CD14-positive monocyte (primary cell): ENCODE measurements around the gene ACSF3. TPM values are rescaled to one million over a fixed set of nuclear protein-coding genes. Genes with fewer than 3 reads are reported as not detected.

Experiments used
- DNase-seq, 3 donors: peaks; one replicate each; pipeline ENCODE4 v3.0.0-alpha.2; 2011 to 2022
- H2AFZ ChIP-seq: 2 replicates; pipeline ENCODE4 v1.6.0; 2012; ENCODE audit warnings: mild to moderate bottlenecking, low read depth, low read length, inconsistent platforms; ENCODE audit not compliant: insufficient read depth, poor library complexity, severe bottlenecking
- H3K27ac ChIP-seq, 2 donors: 1 replicate in 1 of 2; 2 replicates in 1 of 2; pipeline ENCODE4 v1.5.1; 2012 to 2013; ENCODE audit warnings: low read length in 2 of 2, control low read depth in 1 of 2, inconsistent platforms in 1 of 2, low read depth in 1 of 2, mild to moderate bottlenecking in 1 of 2
- H3K27me3 ChIP-seq, 2 donors: one replicate each; pipeline versions ENCODE4 v1.6.0 to v1.6.1; 2011 to 2013; ENCODE audit warnings: low read length in 2 of 2; ENCODE audit not compliant: control insufficient read depth in 2 of 2, insufficient read depth in 2 of 2
- H3K36me3 ChIP-seq, 2 donors: replicated peaks in 1 of 2; 1 replicate in 1 of 2; 2 replicates in 1 of 2; pipeline versions ENCODE4 v1.5.1 to v1.6.1; 2012 to 2013; ENCODE audit warnings: low read length in 2 of 2, control low read depth in 1 of 2, inconsistent platforms in 1 of 2, mild to moderate bottlenecking in 1 of 2; ENCODE audit not compliant: insufficient read depth in 2 of 2, control insufficient read depth in 1 of 2
- H3K4me1 ChIP-seq, 2 donors: 1 replicate in 1 of 2; 2 replicates in 1 of 2; pipeline versions ENCODE4 v1.5.1 to v1.6.1; 2012 to 2013; ENCODE audit warnings: low read length in 2 of 2, control low read depth in 1 of 2, inconsistent platforms in 1 of 2, mild to moderate bottlenecking in 1 of 2, moderate library complexity in 1 of 2; ENCODE audit not compliant: insufficient read depth in 2 of 2, control insufficient read depth in 1 of 2
- H3K4me2 ChIP-seq: replicated peaks from 2 replicates; pipeline ENCODE3; 2012; ENCODE audit warnings: low read length, moderate library complexity, mild to moderate bottlenecking; ENCODE audit not compliant: poor library complexity, severe bottlenecking; ENCODE audit errors: extremely low read depth
- H3K4me3 ChIP-seq, 3 experiments: fragments of 200-600 bp in 1 of 3; sonication (generic) in 1 of 3; replicated peaks in 1 of 3; 1 replicate in 2 of 3; 2 replicates in 1 of 3; pipeline ENCODE4 v1.5.1; 2011 to 2013; ENCODE audit warnings: low read length in 3 of 3, mild to moderate bottlenecking in 3 of 3, control low read depth in 2 of 3, low read depth in 2 of 3, inconsistent platforms in 1 of 3, moderate library complexity in 1 of 3
- H3K79me2 ChIP-seq: 2 replicates; pipeline ENCODE4 v1.6.0; 2012; ENCODE audit warnings: mild to moderate bottlenecking, control low read depth, inconsistent platforms, low read length, moderate library complexity; ENCODE audit not compliant: insufficient read depth
- H3K9ac ChIP-seq: 2 replicates; pipeline ENCODE4 v1.6.0; 2017; ENCODE audit warnings: low read length, mild to moderate bottlenecking; ENCODE audit not compliant: insufficient read depth, poor library complexity, severe bottlenecking
- H3K9me3 ChIP-seq, 2 donors: replicated peaks in 1 of 2; 1 replicate in 1 of 2; 2 replicates in 1 of 2; pipeline versions ENCODE4 v1.5.1 to v1.6.1; 2012 to 2013; ENCODE audit warnings: low read length in 2 of 2, control low read depth in 1 of 2; ENCODE audit not compliant: control insufficient read depth in 1 of 2, insufficient read depth in 1 of 2
- H4K20me1 ChIP-seq: 2 replicates; pipeline ENCODE4 v1.6.0; 2012; ENCODE audit warnings: mild to moderate bottlenecking, low read length, control low read depth, moderate library complexity; ENCODE audit not compliant: insufficient read depth
- H3K27ac Mint-ChIP-seq, 7 donors: one replicate each; pipeline ENCODE4 v1.8.0; 2020; ENCODE audit warnings: mild to moderate bottlenecking in 7 of 7, mixed read lengths in 7 of 7, moderate library complexity in 6 of 7, inconsistent platforms in 2 of 7
- H3K27me3 Mint-ChIP-seq, 3 donors: one replicate each; pipeline ENCODE4 v1.8.0; 2021 to 2022; ENCODE audit warnings: low read depth in 3 of 3, mild to moderate bottlenecking in 3 of 3, mixed read lengths in 3 of 3, moderate library complexity in 3 of 3, inconsistent platforms in 1 of 3
- H3K36me3 Mint-ChIP-seq, 2 donors: one replicate each; pipeline ENCODE4 v1.8.0; 2020; ENCODE audit warnings: mixed read lengths in 2 of 2, inconsistent platforms in 1 of 2, mild to moderate bottlenecking in 1 of 2
- H3K4me1 Mint-ChIP-seq: one replicate; pipeline ENCODE4 v1.8.0; 2020; ENCODE audit warnings: mild to moderate bottlenecking, mixed read lengths
- H3K4me3 Mint-ChIP-seq, 2 donors: one replicate each; pipeline ENCODE4 v1.8.0; 2020; ENCODE audit warnings: mild to moderate bottlenecking in 2 of 2, mixed read lengths in 2 of 2, moderate library complexity in 1 of 2
- H3K9me3 Mint-ChIP-seq, 7 donors: one replicate each; pipeline ENCODE4 v1.8.0; 2020 to 2022; ENCODE audit warnings: mixed read lengths in 7 of 7, mild to moderate bottlenecking in 6 of 7, moderate library complexity in 6 of 7, inconsistent platforms in 2 of 7
- WGBS: methylation state at CpG from one replicate; pipeline ENCODE4 v1.1.5; 2013; ENCODE audit warnings: missing lambda C conversion rate; ENCODE audit not compliant: insufficient coverage; 5-methylcytosine and 5-hydroxymethylcytosine counted together
- intact Hi-C, 2 donors: fragments of 100-400 bp; cut with micrococcal nuclease; formaldehyde crosslinking; loops; one replicate each; pipeline versions ENCODE4 v1.15.0 to v1.15.1; 2023
- polyA plus RNA-seq, 3 donors: library from polyadenylated mRNA; depleted of rRNA in 1 of 3; unstranded in 2 of 3; stranded (reverse) in 1 of 3; fragments of 300-500 nt in 2 of 3; fragments of >200 nt in 1 of 3; fragmentation: Illumina TruSeq in 2 of 3; gene quantifications; 1 replicate in 2 of 3; 2 replicates in 1 of 3; pipeline ENCODE4 v1.2.3, GENCODE V29; 2012 to 2021
- TF ChIP-seq, protein P1 (sequence below): fragments of 200-600 bp; IDR thresholded peaks from one replicate; pipeline ENCODE4 v1.8.0; 2022; ENCODE audit warnings: antibody characterized with exemption, mild to moderate bottlenecking

ACSF3 gene
- polyA plus RNA-seq, 3 donors, result 23.5 to 26.7 (median 26.4) TPM

DNA sequence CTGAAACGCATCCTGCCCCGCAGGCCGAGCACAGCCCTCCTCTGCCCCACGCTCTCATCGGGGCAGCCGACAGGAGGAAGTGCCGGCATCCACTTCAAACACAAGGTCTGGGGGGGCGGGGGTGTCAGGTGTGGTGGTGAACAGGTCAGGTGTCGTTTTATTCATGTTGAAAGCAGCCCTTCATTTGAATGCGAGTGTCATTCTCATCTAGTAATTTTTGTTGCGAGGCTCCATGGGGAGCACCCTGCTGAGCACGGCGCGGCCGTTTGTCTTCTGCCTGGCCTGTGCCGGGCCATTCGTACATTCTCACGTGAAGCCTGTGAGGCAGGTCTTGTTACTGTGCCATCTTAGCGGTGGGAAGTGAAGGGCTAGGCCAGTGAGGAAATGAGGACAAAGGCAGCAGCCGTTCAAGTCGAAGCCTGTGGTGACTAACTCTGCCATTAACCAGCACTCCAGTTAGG is 1.9 kb downstream of the ACSF3 start:
- H4K20me1 ChIP-seq, result peaks cover 56% of the 10 kb centered on the region
- peaks cover 4 to 22% of the 10 kb centered on the region in 2 donors for H3K36me3 ChIP-seq
- H3K9ac ChIP-seq, result no peak overlapping the region
- H3K4me3 ChIP-seq, result no peak overlapping the region
- peaks cover 0 to 11% of the 10 kb centered on the region in 2 donors for H3K27me3 ChIP-seq
- Mint-ChIP-seq H3K27ac (no peak overlapping the region), H3K4me1 (peaks cover 61% of the 10 kb centered on the region), H3K9me3 (no peaks in the 10 kb centered on the region), H3K36me3 (peaks cover 15 to 36% of the 10 kb centered on the region in 2 donors), H3K27me3 (peaks cover 10 to 23% (median 15%) of the 10 kb centered on the region in 3 donors), H3K4me3 (no peak overlapping the region)
- H3K79me2 ChIP-seq, result peaks cover 59% of the 10 kb centered on the region
- peaks cover 24 to 62% of the 10 kb centered on the region in 2 donors for H3K4me1 ChIP-seq
- DNase-seq, result no peak
- TF ChIP-seq, protein P1, sequence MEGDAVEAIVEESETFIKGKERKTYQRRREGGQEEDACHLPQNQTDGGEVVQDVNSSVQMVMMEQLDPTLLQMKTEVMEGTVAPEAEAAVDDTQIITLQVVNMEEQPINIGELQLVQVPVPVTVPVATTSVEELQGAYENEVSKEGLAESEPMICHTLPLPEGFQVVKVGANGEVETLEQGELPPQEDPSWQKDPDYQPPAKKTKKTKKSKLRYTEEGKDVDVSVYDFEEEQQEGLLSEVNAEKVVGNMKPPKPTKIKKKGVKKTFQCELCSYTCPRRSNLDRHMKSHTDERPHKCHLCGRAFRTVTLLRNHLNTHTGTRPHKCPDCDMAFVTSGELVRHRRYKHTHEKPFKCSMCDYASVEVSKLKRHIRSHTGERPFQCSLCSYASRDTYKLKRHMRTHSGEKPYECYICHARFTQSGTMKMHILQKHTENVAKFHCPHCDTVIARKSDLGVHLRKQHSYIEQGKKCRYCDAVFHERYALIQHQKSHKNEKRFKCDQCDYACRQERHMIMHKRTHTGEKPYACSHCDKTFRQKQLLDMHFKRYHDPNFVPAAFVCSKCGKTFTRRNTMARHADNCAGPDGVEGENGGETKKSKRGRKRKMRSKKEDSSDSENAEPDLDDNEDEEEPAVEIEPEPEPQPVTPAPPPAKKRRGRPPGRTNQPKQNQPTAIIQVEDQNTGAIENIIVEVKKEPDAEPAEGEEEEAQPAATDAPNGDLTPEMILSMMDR, result no peak
- no peak overlapping the region for H2AFZ ChIP-seq
- 81% methylated on average over 17 of the region's 21 CpGs for WGBS
- intact Hi-C loops, result loop anchor here (10.0 kb wide), 2 partner anchors 151 to 161 kb away; no protein-coding TSS in a partner anchor
- H3K9me3 ChIP-seq, result no peaks in the 10 kb centered on the region
- H3K27ac ChIP-seq, result no peak overlapping the region
- H3K4me2 ChIP-seq, result no peak overlapping the region

DNA sequence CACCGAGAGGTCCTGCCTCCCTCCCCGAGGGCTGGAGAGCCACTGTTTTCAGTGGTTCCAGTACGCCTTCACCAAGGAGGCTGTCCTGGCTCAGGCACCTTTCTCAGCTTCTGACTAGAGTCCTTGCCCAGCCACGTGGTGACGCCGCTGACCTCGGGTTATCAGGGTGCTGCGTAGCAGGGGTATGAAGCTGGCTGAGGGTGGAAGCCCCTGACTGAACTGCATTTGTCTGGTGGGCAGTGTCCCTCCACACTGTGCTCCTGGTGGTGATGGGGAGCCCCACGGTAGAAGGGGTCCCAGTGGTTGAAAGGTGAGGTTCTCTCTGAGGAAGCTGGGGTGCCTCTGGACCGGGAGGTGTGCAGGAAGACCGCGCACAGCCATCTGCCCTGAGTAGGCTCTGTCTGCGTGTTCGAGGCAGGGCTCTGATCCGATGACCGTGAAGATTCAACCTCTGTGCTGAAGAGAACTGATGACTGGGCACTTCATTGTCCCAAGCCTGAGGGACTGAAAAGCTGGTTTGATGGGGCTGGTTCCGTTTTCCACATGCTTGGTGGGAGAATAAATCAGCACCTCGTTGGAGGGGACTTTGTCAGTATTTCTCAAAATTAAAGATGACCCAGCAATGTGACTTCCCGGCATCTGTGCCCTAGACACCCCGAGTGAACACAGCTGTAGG is 2.5 kb downstream of the ACSF3 start:
- no peak overlapping the region for H3K9ac ChIP-seq
- no peak overlapping the region for H3K27ac ChIP-seq
- peaks cover 61% of the 10 kb centered on the region for H3K4me1 Mint-ChIP-seq
- DNase-seq, result no peak
- intact Hi-C loops, result loop anchor here (10.0 kb wide), 2 partner anchors 151 to 161 kb away; no protein-coding TSS in a partner anchor
- H3K79me2 ChIP-seq, result peaks cover 59% of the 10 kb centered on the region
- peak overlapping the region in 1 of 2 donors; percentile 31 for H3K4me3 Mint-ChIP-seq
- no peak overlapping the region for H3K4me3 ChIP-seq
- H3K36me3 Mint-ChIP-seq, result peaks cover 20 to 43% of the 10 kb centered on the region in 2 donors
- peak overlapping the region in 1 of 7 donors; percentile 15 for H3K27ac Mint-ChIP-seq
- TF ChIP-seq, protein P1, result no peak
- WGBS, result 94% methylated on average over 16 of the region's 20 CpGs
- no peak overlapping the region for H2AFZ ChIP-seq
- peaks cover 24 to 62% of the 10 kb centered on the region in 2 donors for H3K4me1 ChIP-seq
- H3K9me3 ChIP-seq, result no peaks in the 10 kb centered on the region
- no peak overlapping the region for H3K4me2 ChIP-seq
- peaks cover 0 to 11% of the 10 kb centered on the region in 2 donors for H3K27me3 ChIP-seq
- peaks cover 10 to 18% (median 12%) of the 10 kb centered on the region in 3 donors for H3K27me3 Mint-ChIP-seq
- no peaks in the 10 kb centered on the region for H3K9me3 Mint-ChIP-seq
- peaks cover 61% of the 10 kb centered on the region for H4K20me1 ChIP-seq
- H3K36me3 ChIP-seq, result peaks cover 9 to 28% of the 10 kb centered on the region in 2 donors
